Measurements from ENCODE around the gene RHOU. TPM values are rescaled to one million over a fixed set of nuclear protein-coding genes. Genes with fewer than 3 reads are reported as not detected.

The RHOU gene
- total and polyA plus RNA-seq, 2 donors (not counting 1 experiment from before 2014, with no cell fraction given), result 0.23 to 11.4 TPM

GRCh38 chr1:228758447-228758846 lies 23.2 kb downstream of the RHOU start:
- DNase-seq (ENCODE audit: low read depth in 2 of 2), result no peak
- Histone ChIP-seq H3K27ac (ENCODE audit: insufficient read depth, low read length) (no peak overlapping the region), H3K36me3 (ENCODE audit: control insufficient read depth, insufficient read depth, low read length) (no peaks in the 10 kb centered on the region), H3K4me1 (ENCODE audit: control insufficient read depth, extremely low read depth, insufficient read depth, low read length) (no peaks in the 10 kb centered on the region), H3K4me2 (ENCODE audit: extremely low read depth, insufficient read depth, low read length) (no peak overlapping the region), H3K27me3 (ENCODE audit: control insufficient read depth, insufficient read depth, low read length) (no peaks in the 10 kb centered on the region), H2AFZ (ENCODE audit: low read length) (no peak overlapping the region), H3K9ac (ENCODE audit: insufficient read depth, low read length) (no peak overlapping the region), H3K79me2 (ENCODE audit: control insufficient read depth, insufficient read depth, low read length) (no peaks in the 10 kb centered on the region), H4K20me1 (ENCODE audit: control insufficient read depth, extremely low read depth, insufficient read depth, low read length) (no peaks in the 10 kb centered on the region), H3K9me3 (ENCODE audit: control insufficient read depth, insufficient read depth, low read depth, low read length) (no peaks in the 10 kb centered on the region), H3K4me3 (replicated peaks in 1 of 4; ENCODE audit: control extremely low read depth in 1 of 4, insufficient read depth in 1 of 4, low read depth in 3 of 4, low read length in 4 of 4) (no peak overlapping the region)
- no peak for TF ChIP-seq CTCF (conservative IDR thresholded peaks at IDR 0.05 in 1 of 2, IDR thresholded peaks at IDR 0.05 in 1 of 2; ENCODE audit: low read depth in 1 of 2, low read length in 2 of 2)
- TF ChIP-seq EZH2 (IDR thresholded peaks at IDR 0.05; ENCODE audit: low read length, missing control alignments), result no peak

- H4K20me1 ChIP-seq (ENCODE audit: control insufficient read depth, extremely low read depth, insufficient read depth, low read length), result no peaks in the 10 kb centered on the region
- H3K4me2 ChIP-seq (ENCODE audit: extremely low read depth, insufficient read depth, low read length), result no peak overlapping the region
- H3K9me3 ChIP-seq (ENCODE audit: control insufficient read depth, insufficient read depth, low read depth, low read length), result no peaks in the 10 kb centered on the region
- H3K4me1 ChIP-seq (ENCODE audit: control insufficient read depth, extremely low read depth, insufficient read depth, low read length), result no peaks in the 10 kb centered on the region
- DNase-seq (ENCODE audit: low read depth in 2 of 2), result no peak
- no peak overlapping the region for H2AFZ ChIP-seq (ENCODE audit: low read length)
- no peaks in the 10 kb centered on the region for H3K27me3 ChIP-seq (ENCODE audit: control insufficient read depth, insufficient read depth, low read length)
- H3K79me2 ChIP-seq (ENCODE audit: control insufficient read depth, insufficient read depth, low read length), result no peaks in the 10 kb centered on the region
- H3K27ac ChIP-seq (ENCODE audit: insufficient read depth, low read length), result no peak overlapping the region
- TF ChIP-seq EZH2 (IDR thresholded peaks at IDR 0.05; ENCODE audit: low read length, missing control alignments) (no peak), CTCF (conservative IDR thresholded peaks at IDR 0.05 in 1 of 2, IDR thresholded peaks at IDR 0.05 in 1 of 2; ENCODE audit: low read depth in 1 of 2, low read length in 2 of 2) (no peak)
- no peak overlapping the region for H3K9ac ChIP-seq (ENCODE audit: insufficient read depth, low read length)
- no peaks in the 10 kb centered on the region for H3K36me3 ChIP-seq (ENCODE audit: control insufficient read depth, insufficient read depth, low read length)
- H3K4me3 ChIP-seq (replicated peaks in 1 of 4; ENCODE audit: control extremely low read depth in 1 of 4, insufficient read depth in 1 of 4, low read depth in 3 of 4, low read length in 4 of 4), result no peak overlapping the region
Measured at GRCh38 chr1:228760979-228761378, 25.7 kb downstream of the RHOU start.

- no peak for DNase-seq (ENCODE audit: low read depth in 2 of 2)
- Histone ChIP-seq H2AFZ (ENCODE audit: low read length) (no peak overlapping the region), H3K9ac (ENCODE audit: insufficient read depth, low read length) (no peak overlapping the region), H3K27ac (ENCODE audit: insufficient read depth, low read length) (no peak overlapping the region), H4K20me1 (ENCODE audit: control insufficient read depth, extremely low read depth, insufficient read depth, low read length) (no peaks in the 10 kb centered on the region), H3K4me1 (ENCODE audit: control insufficient read depth, extremely low read depth, insufficient read depth, low read length) (no peaks in the 10 kb centered on the region), H3K79me2 (ENCODE audit: control insufficient read depth, insufficient read depth, low read length) (no peaks in the 10 kb centered on the region), H3K9me3 (ENCODE audit: control insufficient read depth, insufficient read depth, low read depth, low read length) (no peaks in the 10 kb centered on the region), H3K27me3 (ENCODE audit: control insufficient read depth, insufficient read depth, low read length) (no peaks in the 10 kb centered on the region), H3K4me2 (ENCODE audit: extremely low read depth, insufficient read depth, low read length) (no peak overlapping the region), H3K36me3 (ENCODE audit: control insufficient read depth, insufficient read depth, low read length) (no peaks in the 10 kb centered on the region), H3K4me3 (replicated peaks in 1 of 4; ENCODE audit: control extremely low read depth in 1 of 4, insufficient read depth in 1 of 4, low read depth in 3 of 4, low read length in 4 of 4) (no peak overlapping the region)
- TF ChIP-seq EZH2 (IDR thresholded peaks at IDR 0.05; ENCODE audit: low read length, missing control alignments), result no peak
- TF ChIP-seq CTCF (conservative IDR thresholded peaks at IDR 0.05 in 1 of 2, IDR thresholded peaks at IDR 0.05 in 1 of 2; ENCODE audit: low read depth in 1 of 2, low read length in 2 of 2), result no peak
Measured at GRCh38 chr1:228763561-228763960, 28.3 kb downstream of the RHOU start.
